ENCODE measurements around the gene E2F1.
"Not testable (repeated sequence)": the region's sequence is repeated elsewhere in the genome, so short reads cannot be mapped to it uniquely, and the experiment has no call there.

E2F1 gene

DNA sequence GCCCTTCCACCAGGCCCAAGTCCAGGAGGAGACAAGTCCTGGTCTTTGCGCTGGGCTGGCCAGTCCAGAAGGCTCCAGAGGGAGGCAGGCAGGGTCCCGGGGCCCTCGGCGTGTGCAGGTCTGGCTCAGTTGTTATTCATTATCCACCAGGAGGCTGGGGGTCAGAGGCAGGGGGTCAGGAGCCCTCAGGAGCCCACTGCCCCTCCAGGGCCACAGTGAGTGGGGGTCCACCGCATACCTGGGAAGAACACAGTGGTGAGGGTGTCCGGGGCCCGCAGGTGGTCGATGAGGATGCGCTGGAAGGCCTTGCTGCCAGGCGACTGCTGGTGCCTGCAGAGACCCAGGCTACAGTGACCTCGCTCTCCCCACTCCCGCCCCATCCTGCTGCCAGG, 28.5 kb downstream of the E2F1 start:
- DNase-seq (ENCODE audit: low spot score): no peak

DNA sequence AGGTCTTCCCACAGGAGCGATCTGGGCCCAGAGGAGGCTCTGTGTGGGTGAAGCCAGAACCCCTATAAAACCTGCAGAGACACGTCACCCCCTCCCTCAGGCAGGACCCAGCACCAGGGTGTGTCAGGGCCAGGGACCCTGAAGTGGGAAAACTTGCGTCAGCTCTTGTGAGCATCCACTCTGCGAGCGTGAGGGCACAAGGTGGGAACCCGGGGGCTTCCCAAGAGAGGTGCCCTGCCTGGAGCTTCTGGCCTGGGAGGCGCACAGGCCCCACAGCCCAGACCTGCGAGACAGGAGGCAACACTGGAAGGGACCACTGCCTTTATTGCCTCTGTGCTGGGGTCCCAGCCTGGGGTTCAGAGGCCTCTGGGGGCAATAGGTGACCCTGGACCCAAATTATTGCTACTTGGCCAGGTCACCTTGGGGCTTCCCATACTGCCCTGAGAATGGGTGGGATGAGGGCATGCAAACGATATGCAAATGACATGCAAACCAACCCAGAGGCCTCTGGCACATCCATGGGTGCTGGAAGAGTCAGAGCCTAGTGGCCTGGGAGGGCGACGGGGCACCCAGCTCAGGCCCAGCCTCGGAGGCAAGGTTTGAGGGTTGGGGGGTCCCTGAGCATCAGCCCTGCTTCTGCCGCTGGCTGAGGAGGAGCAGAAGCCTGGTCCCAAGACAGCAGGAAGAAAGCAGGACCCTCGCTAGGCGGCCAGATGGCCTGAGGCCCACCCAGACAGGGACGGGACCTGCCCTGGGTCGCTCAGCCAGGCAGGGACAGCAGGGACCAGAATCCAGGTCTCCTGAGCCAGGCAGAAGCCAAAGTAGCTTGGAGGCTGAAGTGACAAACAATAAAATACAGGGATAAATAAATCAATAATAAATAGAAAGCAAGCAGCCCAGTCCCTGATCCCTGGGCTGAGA, 29.1 kb downstream of the E2F1 start:
- DNase-seq (ENCODE audit: low spot score): no peak

DNA sequence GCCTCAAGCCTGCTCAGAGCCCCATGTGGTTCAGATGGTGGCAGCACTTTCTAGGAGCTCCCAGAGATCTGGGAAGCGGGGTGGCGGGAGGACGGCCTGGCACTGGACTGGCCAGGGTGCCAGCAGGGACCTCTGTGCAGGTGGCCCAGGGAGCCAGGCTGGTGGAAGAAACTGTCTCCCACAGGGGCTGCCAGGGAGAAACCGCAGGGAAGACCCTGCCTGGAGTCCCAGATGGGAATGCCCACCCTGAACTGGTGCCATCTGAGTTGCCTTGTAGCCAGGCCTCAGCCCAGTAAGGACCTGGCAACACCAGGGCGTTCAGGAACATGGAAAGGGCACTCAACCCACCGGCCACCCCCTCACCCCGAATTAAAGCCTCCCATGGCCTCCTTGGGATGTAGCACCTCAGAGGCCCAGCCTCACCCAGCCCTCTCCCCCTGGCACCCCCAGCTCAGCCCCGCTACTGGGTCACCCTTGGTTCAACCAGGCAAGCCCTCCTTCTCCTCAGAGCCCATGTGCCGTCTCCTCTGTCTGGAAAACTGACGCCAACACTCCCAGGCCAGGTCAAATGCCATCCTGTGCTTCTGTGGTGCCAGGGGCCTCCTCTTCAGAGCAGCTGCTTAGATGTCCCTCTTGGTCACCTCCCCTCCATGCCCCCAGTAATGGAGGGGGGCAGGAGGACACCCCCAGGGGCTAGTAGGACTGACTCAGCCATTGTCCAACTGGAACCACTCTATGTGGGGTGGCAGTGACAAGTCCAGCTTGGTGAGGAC, 30.0 kb downstream of the E2F1 start:
- DNase-seq (ENCODE audit: low spot score): no peak

DNA sequence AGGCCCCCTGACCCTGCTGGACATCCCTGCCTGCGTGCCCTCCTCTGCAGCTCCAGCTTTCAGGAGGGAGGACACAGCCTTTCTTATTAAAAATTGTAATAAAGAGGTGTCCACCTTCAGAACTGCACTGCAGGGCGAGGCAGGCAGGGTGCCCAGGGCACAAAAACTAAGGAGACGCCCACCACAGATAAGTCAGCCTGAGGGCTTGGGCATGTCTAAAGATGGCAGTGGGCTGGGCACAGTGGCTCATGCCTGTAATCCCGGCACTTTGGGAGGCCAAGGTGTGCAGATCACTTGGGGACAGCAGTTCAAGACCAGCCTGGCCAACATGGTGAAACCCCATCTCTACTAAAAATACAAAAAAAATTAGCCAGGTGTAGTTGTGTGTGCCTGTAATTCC, 31.0 kb downstream of the E2F1 start:
- DNase-seq (ENCODE audit: low spot score): no peak

DNA sequence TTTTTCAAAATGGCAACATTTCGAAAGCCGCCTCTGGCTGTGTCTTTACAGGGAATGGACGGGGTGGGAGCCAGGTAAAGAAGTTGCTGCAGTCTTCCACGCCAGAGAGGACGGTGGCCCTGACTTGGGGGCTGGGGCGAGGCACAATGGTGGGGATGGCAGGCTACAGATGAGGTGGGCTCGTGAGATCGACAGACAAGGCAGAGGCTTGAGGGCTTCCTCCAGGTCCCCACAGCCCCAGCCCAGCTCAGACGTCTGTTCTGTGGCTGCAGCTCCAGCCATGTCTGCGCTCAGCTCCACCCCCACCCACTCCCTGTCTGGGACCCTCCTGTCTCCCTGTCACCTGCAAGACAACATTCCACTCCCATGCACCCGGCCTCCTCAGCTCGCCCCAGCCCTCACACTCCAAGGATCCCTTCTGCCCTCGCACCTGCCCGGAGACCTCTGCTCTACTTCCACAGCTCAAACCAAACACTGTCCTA, 31.5 kb downstream of the E2F1 start:
- DNase-seq (ENCODE audit: low spot score): no peak

DNA sequence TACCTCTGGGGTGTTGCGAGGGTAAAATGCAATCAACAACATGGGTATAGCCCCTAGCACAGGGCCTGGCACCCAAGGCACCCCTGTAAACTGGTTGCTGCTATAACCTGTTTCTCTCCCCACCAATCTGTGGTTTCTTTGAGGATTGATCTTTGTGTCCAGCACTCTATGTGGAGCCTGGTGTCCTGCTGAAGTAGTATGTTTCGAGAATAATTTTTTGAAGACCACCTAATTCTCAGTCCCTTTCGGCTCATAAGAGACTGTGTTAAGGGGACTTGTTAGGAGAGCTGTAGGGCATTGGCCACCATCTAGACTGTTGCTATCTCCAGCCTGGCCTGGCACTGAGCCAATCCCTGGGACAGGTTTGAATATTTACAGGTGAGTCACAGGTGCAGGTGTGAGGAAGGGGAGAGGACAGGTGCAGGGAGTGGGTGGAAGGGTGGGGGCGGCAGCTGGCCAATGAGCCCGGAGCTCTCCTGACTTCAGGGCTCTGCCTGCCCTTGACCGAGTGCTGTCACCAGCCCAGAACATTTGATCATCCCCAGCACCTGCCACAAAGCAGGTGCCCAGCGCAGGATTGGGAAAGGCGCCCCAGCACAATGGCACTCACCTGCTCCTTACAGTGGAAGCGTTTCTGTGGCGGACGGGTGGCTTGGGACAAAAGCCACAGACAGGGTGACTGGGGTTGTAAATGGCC, 32.1 kb downstream of the E2F1 start:
- no peak for DNase-seq (ENCODE audit: low spot score)

DNA sequence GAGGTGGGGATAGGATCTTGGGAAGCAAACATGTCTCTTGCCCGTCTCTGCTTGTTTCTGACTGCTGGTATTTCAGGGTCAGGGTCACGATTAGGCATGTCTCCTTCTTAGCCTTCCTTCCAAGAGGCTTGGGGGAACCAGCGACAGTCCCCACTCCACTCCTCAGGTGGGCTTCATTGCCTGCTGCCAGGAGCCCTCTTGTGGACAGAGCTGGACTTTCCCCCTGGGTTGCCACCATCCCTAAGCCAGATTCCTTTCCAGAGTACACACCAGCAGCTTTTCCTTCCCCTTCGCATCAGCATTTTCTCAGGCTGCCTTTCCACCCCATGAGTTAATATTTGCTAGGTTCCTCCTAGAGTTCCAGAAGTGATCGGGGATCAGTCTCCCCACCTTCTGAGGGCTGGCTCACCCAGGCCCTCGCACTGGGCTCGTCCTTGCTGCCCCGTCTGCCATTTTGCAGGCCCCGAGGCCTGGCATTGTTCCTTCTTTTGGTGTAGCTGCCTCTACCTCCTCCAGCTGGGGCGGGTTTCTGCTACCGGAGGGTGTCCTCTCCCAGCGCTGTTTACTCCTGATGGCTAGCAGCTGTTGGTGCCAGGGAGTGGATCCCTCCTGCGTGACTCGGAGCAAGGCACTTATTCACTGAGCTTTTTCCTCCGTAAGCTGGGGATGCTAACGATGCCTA, 32.8 kb downstream of the E2F1 start:
- peak; percentile 23 for DNase-seq (ENCODE audit: low spot score)

DNA sequence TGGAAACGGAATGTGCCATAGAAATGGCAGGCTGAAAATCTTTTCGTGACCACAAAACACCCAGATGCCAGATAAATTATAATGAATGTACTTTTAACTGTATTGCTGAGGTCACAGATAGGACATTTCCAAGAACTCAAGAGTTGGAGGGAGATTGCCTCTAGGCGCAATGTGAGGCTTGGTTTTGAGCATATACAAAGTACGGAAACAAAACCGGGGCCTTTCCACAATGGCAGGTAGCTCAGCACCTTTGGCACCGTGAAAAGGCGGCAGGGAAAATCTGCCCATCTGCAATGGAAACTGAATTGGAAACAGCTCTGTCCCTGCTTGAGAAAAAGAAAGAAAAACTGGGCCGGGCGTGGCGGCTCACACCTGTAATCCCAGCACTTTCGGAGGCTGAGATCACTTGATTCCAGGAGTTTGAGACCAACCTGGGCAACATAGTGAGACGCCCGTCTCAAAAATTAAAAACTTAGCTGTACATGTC, 34.6 kb downstream of the E2F1 start:
- DNase-seq (ENCODE audit: low spot score): no peak

DNA sequence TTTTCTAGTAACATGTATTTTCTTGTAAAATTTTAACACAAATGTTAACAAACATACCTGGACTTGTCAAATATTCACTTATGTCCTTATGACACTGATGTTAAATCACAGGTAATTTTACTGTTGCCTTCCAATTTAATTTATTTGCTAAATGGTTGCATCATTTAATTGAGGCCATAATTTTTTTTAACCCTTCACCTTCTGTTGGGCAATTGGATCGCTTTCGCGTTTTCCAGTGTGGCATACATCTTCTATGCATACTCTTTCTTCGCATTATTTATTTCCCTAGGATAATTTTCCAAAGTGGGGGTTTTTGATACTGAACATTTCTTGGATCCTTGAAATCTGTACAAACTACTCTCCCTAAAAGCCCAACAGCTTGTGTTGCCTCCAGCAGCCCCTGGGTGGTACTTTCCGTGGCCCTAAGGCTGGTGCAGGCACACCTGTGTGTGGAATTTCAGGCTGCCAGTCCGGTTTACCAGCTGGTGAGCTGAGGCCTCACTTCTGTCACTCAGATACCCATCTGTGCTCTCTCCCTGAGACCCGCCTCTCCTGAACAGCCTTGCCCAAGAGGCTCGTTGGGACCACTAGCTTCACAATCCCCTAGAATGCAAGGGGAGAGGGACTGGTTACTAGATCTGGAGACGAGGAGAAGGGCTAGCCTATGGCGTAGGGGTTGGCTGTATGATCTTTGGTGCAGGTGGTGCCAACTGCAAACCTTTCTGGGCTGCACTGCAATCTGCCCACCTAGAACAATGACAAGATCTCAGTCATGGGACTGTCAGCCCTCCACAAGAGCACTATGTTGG, 35.2 kb downstream of the E2F1 start:
- DNase-seq (ENCODE audit: low spot score): no peak

DNA sequence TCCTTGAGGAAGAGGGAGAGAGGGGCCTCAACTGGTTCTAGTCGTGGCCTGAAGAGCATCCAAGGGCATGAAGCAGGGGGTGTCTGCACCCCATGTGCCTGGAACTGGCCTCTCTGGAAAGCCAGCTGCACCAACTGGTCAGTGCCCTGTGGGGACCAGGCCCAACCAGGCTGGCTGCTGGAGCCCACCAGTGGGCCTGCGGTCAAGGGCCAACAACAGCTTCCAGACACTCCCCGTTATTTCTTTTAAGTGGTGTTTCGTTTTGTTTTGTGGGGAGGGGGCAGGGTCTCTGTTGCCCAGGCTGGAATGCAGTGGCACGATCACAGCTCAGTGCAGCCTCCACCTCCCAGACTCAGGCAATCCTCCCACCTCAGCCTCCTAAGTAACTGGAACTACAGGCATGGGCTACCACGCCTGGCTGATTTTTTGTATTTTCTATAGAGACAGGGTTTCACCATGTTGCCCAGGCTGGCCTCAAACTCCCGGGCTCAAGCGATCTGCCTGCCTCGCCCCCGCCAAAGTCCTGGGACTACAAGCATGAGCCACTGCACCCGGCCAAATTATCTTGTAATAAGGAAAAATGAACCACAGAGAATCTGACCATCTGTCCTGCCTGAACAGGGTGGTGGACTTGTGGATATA, 36.0 kb downstream of the E2F1 start:
- no peak for DNase-seq (ENCODE audit: low spot score)

DNA sequence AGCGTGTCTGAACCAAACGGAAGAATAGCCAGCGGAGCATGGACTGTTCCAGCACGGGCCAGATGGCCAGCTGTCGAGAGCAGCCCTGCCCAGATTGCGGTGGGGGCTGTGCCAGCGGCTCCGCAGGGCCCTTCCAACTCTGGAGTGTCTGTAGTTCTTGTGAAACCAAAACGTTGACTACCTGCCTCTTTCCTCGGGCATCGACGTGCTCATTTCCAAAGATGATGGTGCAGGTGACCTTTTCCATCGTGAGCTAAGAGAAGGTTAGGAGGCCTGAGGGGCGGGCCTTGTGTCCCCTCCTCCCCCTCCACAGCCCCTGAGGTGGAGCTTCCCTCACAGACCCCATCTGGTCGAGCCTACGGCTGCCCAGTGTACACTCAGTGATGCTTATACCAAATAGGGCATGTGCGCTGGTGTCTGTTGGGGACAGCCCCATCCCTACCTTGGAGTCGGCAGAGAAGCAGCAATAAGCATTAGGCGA, 36.9 kb downstream of the E2F1 start:
- DNase-seq (ENCODE audit: low spot score): no peak

DNA sequence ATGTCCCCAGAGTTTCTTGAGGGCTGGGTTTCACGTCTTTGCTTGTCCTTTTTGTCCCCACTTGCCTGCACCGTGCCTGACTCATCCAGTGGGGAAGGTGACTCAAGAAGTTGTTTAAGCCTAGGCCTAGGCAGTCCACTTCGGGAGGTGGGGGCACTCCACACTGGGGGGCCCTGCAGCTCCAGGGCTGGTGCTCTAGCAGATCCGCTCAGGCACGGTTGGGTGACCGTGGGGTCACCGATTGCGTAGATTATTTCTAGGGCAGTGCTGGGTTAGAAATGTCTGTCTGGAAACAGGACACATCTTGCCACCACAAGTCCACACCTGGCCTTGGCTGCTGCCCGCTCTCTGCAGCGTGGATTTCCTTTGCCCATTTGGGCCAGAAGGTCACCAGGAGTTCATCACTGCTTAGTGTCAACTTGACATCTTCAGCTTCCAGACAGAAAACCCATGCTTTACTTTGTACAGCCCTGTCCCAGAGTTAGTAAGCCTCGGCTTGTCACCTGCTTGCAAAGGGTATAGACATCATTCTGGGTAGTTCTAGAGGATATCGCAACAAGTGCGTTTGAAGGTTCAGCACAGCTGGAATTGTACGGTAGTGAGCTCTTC, 37.7 kb downstream of the E2F1 start:
- no peak for DNase-seq (ENCODE audit: low spot score)

DNA sequence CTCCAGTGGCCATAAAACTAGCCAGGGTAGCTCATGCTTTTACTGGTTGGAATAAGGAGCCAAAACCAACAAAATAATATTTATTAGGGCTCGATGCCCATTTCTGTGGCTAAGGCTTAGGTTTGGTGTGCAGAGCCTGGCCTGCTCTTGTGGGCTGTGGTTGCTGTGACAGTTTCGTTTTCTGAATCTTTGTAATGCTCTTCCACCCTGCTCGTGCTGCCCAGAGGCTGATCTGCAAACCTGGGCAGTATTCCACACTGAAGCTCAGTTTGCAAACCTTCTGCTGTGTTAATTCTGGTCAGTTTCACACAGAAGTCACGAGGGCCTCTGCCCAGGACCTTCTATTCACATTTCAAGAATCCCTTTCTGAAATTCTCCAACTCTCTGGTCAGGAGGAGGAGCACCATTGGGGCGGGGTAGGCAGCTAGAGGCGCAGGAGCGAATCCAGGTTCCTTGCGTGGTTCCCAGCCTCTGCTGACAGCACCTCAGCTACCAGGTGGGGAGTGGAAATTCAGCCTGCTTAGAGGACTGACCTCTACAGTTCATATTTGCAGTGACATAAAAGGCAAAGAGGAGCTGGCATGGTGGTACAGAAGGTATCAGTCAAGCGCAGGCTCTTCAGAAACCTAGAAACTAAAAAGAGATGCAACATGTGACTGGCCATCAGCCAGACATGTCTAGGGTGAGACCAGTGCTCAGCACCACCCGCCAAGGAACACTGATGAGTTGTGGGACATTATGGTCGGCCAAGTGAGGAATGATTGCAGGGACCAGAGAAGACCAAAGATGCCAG, 38.4 kb downstream of the E2F1 start:
- DNase-seq (ENCODE audit: low spot score): no peak

DNA sequence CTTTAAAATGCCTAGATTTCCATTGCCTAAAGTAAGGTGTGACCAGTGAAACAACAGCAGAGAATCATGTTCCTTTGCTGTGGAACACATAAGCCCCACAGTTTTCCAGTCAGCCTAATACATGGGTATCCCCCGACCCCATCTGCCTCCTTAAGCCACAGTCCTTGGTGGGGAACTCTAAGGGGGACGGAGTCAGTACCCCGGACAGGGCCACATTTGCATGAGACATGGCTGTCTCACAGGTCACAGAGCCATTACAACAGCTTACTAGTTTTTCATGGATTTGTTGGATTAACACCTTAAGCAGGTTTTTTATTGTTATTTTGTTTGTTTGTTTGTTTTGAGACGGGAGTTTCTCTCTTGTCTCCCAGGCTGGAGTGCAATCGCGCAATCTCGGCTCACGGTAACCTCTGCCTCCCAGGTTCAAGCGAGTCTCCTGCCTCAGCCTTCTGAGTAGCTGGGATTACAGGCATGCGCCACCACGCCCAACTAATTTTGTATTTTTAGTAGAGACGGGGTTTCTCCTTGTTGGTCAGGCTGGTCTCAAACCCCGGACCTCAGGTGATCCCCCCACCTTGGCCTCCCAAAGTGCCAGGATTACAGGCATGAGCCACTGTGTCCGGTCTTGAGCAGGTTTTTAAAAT, 39.1 kb downstream of the E2F1 start:
- not testable (repeated sequence) for DNase-seq (ENCODE audit: low spot score)

DNA sequence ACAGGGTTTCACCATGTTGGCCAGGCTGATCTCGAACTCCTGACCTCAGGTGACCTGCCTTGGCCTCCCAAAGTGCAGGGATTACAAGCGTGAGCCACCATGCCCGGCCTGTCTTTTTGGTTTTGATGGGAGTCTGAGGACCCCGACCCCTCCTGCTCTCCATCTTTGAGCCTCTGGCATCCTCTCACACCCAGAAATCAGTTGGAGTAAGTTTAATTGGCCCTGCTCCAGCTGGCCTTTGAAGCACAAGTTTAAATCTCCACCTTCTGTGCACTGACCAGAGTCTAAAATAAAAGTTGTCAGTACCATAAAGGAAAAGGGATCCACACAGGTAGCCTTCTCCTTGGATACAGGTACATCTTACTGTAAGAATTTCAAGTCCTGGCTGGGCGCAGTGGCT, 40.0 kb downstream of the E2F1 start:
- no peak for DNase-seq (ENCODE audit: low spot score)

DNA sequence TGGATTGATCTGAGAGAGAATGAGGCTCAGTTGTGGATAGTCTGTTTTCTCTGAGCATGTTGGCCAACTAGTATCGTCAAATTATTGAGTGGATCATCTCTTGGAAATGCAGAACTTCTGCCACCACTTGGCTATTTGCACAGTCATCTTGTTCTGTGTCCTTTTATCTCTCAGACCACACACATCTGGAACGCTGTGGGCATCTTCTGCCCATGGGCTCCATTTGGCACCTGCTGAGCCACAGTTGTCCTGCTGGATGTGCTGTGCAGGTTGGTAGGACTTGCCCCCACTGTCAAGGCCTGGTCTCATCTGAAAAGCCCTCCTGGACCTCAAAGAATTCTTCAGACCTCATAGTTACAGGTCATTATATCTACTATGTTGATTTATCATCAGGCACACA, 40.8 kb downstream of the E2F1 start:
- DNase-seq (ENCODE audit: low spot score): no peak

DNA sequence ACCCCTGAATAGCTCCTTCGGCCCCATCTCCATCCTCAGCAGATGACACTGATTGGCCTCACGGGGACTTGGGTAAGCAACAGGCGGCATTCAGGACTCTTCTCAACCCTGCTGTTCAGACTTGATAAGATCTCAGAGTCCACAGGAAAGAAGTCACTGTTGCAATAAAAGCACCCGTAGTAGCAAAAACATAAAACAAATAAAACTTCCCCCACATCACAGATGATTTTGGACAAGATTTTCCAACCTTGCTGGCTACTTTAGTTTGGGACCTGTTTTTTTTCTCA, 41.2 kb downstream of the E2F1 start:
- DNase-seq (ENCODE audit: low spot score): no peak

DNA sequence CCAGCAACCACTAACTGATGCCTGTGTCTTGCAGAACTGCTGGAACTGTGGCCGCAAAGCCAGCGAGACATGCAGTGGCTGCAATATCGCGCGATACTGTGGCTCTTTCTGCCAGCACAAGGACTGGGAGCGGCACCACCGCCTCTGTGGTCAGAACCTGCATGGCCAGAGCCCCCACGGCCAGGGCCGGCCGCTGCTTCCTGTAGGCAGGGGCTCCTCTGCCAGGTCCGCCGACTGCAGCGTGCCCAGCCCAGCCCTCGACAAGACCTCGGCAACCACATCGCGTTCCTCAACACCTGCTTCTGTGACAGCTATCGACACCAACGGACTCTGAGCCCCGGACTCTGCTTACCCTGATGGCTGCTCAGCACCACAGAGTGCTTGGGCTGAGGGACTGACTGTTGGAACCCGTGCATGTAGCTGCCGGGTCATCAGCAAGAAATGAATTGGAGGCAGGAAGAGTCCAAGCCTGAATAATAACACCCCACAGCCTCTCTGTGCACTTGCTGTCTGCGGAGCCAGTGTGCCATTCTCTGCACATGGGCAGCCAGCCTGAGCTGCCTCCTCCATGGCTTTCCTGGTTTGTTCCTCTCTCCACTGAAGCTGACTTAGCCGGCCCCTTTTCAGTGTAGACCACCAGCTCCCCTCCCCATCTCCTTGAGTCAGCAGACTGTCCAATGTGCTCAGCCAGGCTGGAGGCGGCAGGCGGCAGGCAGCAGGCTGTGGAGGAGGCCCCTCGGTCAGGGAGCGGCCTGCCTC, 41.7 kb downstream of the E2F1 start:
- no peak for DNase-seq (ENCODE audit: low spot score)

All from CD4-positive, alpha-beta T cell treated with Interleukin-6 at 100 ng/mL for 8 hours (primary cell).